ENCODE results near the gene FAM107B. TPM values are rescaled to one million over a fixed set of nuclear protein-coding genes. Genes with fewer than 3 reads are reported as not detected.

Gene FAM107B
- total and polyA plus RNA-seq, 2 experiments from 2014 or later: 85.5 to 85.9 TPM

GRCh38 chr10:14703631-14704001, 71.1 kb downstream of the FAM107B start:
- Histone ChIP-seq H3K36me3 (replicated peaks; ENCODE audit: insufficient read depth, low read depth) (no peaks in the 10 kb centered on the region), H3K9me3 (ENCODE audit: low read depth) (no peaks in the 10 kb centered on the region), H3K4me2 (no peak overlapping the region), H3K9me2 (replicated peaks; ENCODE audit: insufficient read depth) (no peaks in the 10 kb centered on the region), H3K79me2 (no peaks in the 10 kb centered on the region), H2AFZ (no peak overlapping the region), H3K27ac (no peak overlapping the region), H4K20me1 (ENCODE audit: insufficient read depth, poor library complexity, severe bottlenecking) (no peaks in the 10 kb centered on the region), H3K4me1 (ENCODE audit: insufficient read depth) (peaks cover 7% of the 10 kb centered on the region), H3K27me3 (no peaks in the 10 kb centered on the region), H3K4me3 (no peak overlapping the region)
- 78% methylated on average over 3 of the region's 3 CpGs for WGBS (ENCODE audit: low lambda C conversion rate, missing lambda C conversion rate)
- no peak for DNase-seq (ENCODE audit: low spot score)
- TF ChIP-seq EZH2phosphoT487 (IDR thresholded peaks at IDR 0.05; ENCODE audit: low read depth, severe bottlenecking, unreplicated experiment): no peak
- TF ChIP-seq CTCF (IDR thresholded peaks at IDR 0.05; ENCODE audit: poor library complexity): no peak
- TF ChIP-seq EZH2 (IDR thresholded peaks at IDR 0.05; ENCODE audit: borderline replicate concordance): no peak

- Histone ChIP-seq H2AFZ (no peak overlapping the region), H3K9me3 (ENCODE audit: low read depth) (no peaks in the 10 kb centered on the region), H3K27ac (no peak overlapping the region), H4K20me1 (ENCODE audit: insufficient read depth, poor library complexity, severe bottlenecking) (no peaks in the 10 kb centered on the region), H3K4me1 (ENCODE audit: insufficient read depth) (peaks cover 7% of the 10 kb centered on the region), H3K79me2 (no peaks in the 10 kb centered on the region), H3K9me2 (replicated peaks; ENCODE audit: insufficient read depth) (no peaks in the 10 kb centered on the region), H3K4me2 (no peak overlapping the region), H3K4me3 (no peak overlapping the region), H3K27me3 (no peaks in the 10 kb centered on the region), H3K36me3 (replicated peaks; ENCODE audit: insufficient read depth, low read depth) (no peaks in the 10 kb centered on the region)
- TF ChIP-seq EZH2phosphoT487 (IDR thresholded peaks at IDR 0.05; ENCODE audit: low read depth, severe bottlenecking, unreplicated experiment) (no peak), CTCF (IDR thresholded peaks at IDR 0.05; ENCODE audit: poor library complexity) (no peak), EZH2 (IDR thresholded peaks at IDR 0.05; ENCODE audit: borderline replicate concordance) (no peak)
- 91% methylated on average over 7 of the region's 7 CpGs for WGBS (ENCODE audit: low lambda C conversion rate, missing lambda C conversion rate)
- DNase-seq (ENCODE audit: low spot score): no peak
Observed at GRCh38 chr10:14701466-14701865, 73.2 kb downstream of the FAM107B start.

- H3K9me2 ChIP-seq (replicated peaks; ENCODE audit: insufficient read depth): no peaks in the 10 kb centered on the region
- H2AFZ ChIP-seq: no peak overlapping the region
- H3K79me2 ChIP-seq: no peaks in the 10 kb centered on the region
- 100% methylated on average over 1 of the region's 1 CpG for WGBS (ENCODE audit: low lambda C conversion rate, missing lambda C conversion rate)
- no peaks in the 10 kb centered on the region for H3K9me3 ChIP-seq (ENCODE audit: low read depth)
- no peak overlapping the region for H3K27ac ChIP-seq
- no peaks in the 10 kb centered on the region for H3K36me3 ChIP-seq (replicated peaks; ENCODE audit: insufficient read depth, low read depth)
- DNase-seq (ENCODE audit: low spot score): no peak
- H3K27me3 ChIP-seq: no peaks in the 10 kb centered on the region
- H3K4me2 ChIP-seq: no peak overlapping the region
- H3K4me3 ChIP-seq: no peak overlapping the region
- H3K4me1 ChIP-seq (ENCODE audit: insufficient read depth): peaks cover under 1% of the 10 kb centered on the region
- no peaks in the 10 kb centered on the region for H4K20me1 ChIP-seq (ENCODE audit: insufficient read depth, poor library complexity, severe bottlenecking)
- no peak for TF ChIP-seq CTCF (IDR thresholded peaks at IDR 0.05; ENCODE audit: poor library complexity)
- no peak for TF ChIP-seq EZH2phosphoT487 (IDR thresholded peaks at IDR 0.05; ENCODE audit: low read depth, severe bottlenecking, unreplicated experiment)
- TF ChIP-seq EZH2 (IDR thresholded peaks at IDR 0.05; ENCODE audit: borderline replicate concordance): no peak
Observed at GRCh38 chr10:14700546-14700945, 74.2 kb downstream of the FAM107B start.

GRCh38 chr10:14699482-14699881, 75.2 kb downstream of the FAM107B start:
- WGBS (ENCODE audit: low lambda C conversion rate, missing lambda C conversion rate): 100% methylated on average over 4 of the region's 4 CpGs

More at GRCh38 chr10:14699482-14699881, 75.2 kb downstream of the FAM107B start:
- DNase-seq (ENCODE audit: low spot score): no peak
- no peak overlapping the region for H3K27ac ChIP-seq
- H3K36me3 ChIP-seq (replicated peaks; ENCODE audit: insufficient read depth, low read depth): no peaks in the 10 kb centered on the region
- H3K4me1 ChIP-seq (ENCODE audit: insufficient read depth): no peaks in the 10 kb centered on the region
- H3K4me2 ChIP-seq: no peak overlapping the region
- no peaks in the 10 kb centered on the region for H3K9me2 ChIP-seq (replicated peaks; ENCODE audit: insufficient read depth)
- H3K79me2 ChIP-seq: no peaks in the 10 kb centered on the region
- no peaks in the 10 kb centered on the region for H3K27me3 ChIP-seq
- no peak overlapping the region for H3K4me3 ChIP-seq
- H4K20me1 ChIP-seq (ENCODE audit: insufficient read depth, poor library complexity, severe bottlenecking): no peaks in the 10 kb centered on the region
- H2AFZ ChIP-seq: no peak overlapping the region
- H3K9me3 ChIP-seq (ENCODE audit: low read depth): no peaks in the 10 kb centered on the region
- TF ChIP-seq CTCF (IDR thresholded peaks at IDR 0.05; ENCODE audit: poor library complexity) (no peak), EZH2 (IDR thresholded peaks at IDR 0.05; ENCODE audit: borderline replicate concordance) (no peak), EZH2phosphoT487 (IDR thresholded peaks at IDR 0.05; ENCODE audit: low read depth, severe bottlenecking, unreplicated experiment) (no peak)

Data from hepatocyte (in vitro differentiated cells).